Stimulated activated effector memory CD8-positive, alpha-beta T cell treated with anti-CD3 and anti-CD28 coated beads, Interleukin-12 subunit alpha, Interleukin-12 subunit beta, amount 100 ng/mL, for 72 hours (primary cell): ENCODE measurements around the gene EMP2.
A peak's percentile ranks its signal among the peaks of the same experiment; 100 is the strongest.
"Not testable (repeated sequence)": the region's sequence is repeated elsewhere in the genome, so short reads cannot be mapped to it uniquely, and the experiment has no call there.

Experiments
- ATAC-seq: fragments of 150-1000 bp; cut with Tn5 transposase; 2 replicates; pipeline ENCODE4 v1.10.0; 2021
- DNase-seq, 2 donors: peaks; one replicate each; pipeline ENCODE4 v3.0.0; 2021 to 2022; ENCODE audit warnings: low spot score in 2 of 2
- H3K27ac Mint-ChIP-seq: one replicate; pipeline ENCODE4 v1.8.0; 2022; ENCODE audit warnings: mild to moderate bottlenecking, mixed read lengths
- H3K36me3 Mint-ChIP-seq: one replicate; pipeline ENCODE4 v1.8.0; 2022; ENCODE audit warnings: mild to moderate bottlenecking, mixed read lengths
- H3K4me1 Mint-ChIP-seq: one replicate; pipeline ENCODE4 v1.8.0; 2022; ENCODE audit warnings: mixed read lengths
- H3K4me3 Mint-ChIP-seq: one replicate; pipeline ENCODE4 v1.8.0; 2022; ENCODE audit warnings: mild to moderate bottlenecking, mixed read lengths
- H3K9me3 Mint-ChIP-seq: one replicate; pipeline ENCODE4 v1.8.0; 2022; ENCODE audit warnings: mixed read lengths

Gene EMP2

GRCh38 chr16:10511829-10512228 lies 68.6 kb downstream of the EMP2 start:
- DNase-seq: peak in 1 of 2 donors; percentile 53
- peaks cover 19% of the 10 kb centered on the region for H3K4me1 Mint-ChIP-seq
- peak overlapping the region; percentile 5 for H3K27ac Mint-ChIP-seq
- no peak overlapping the region for H3K4me3 Mint-ChIP-seq
- peak; percentile 99 for ATAC-seq
- H3K9me3 Mint-ChIP-seq: no peaks in the 10 kb centered on the region
- H3K36me3 Mint-ChIP-seq: no peaks in the 10 kb centered on the region

- Mint-ChIP-seq H3K36me3 (no peaks in the 10 kb centered on the region), H3K4me1 (peaks cover 19% of the 10 kb centered on the region), H3K27ac (no peak overlapping the region), H3K4me3 (no peak overlapping the region), H3K9me3 (no peaks in the 10 kb centered on the region)
- ATAC-seq (no peak), DNase-seq (no peak)
Observed at GRCh38 chr16:10510279-10510678, 70.1 kb downstream of the EMP2 start.

GRCh38 chr16:10509534-10510025 lies 70.8 kb downstream of the EMP2 start:
- Mint-ChIP-seq H3K4me1 (peaks cover 19% of the 10 kb centered on the region), H3K9me3 (no peaks in the 10 kb centered on the region), H3K27ac (peak overlapping the region; percentile 40), H3K4me3 (no peak overlapping the region), H3K36me3 (no peaks in the 10 kb centered on the region)
- DNase-seq: peak; percentile 51 to 79
- ATAC-seq: peak; percentile 69

- H3K36me3 Mint-ChIP-seq, DNase-seq, H3K9me3 Mint-ChIP-seq, H3K4me3 Mint-ChIP-seq, H3K27ac Mint-ChIP-seq, ATAC-seq: not testable (repeated sequence)
- H3K4me1 Mint-ChIP-seq: peaks cover 14% of the 10 kb centered on the region
Observed at GRCh38 chr16:10505286-10505685, 75.1 kb downstream of the EMP2 start.

GRCh38 chr16:10504404-10504885 lies 76.0 kb downstream of the EMP2 start:
- Mint-ChIP-seq H3K27ac (no peak overlapping the region), H3K4me1 (peaks cover 7% of the 10 kb centered on the region)
- no peak for ATAC-seq

GRCh38 chr16:10502776-10503175 lies 77.6 kb downstream of the EMP2 start:
- H3K4me1 Mint-ChIP-seq: peaks cover 7% of the 10 kb centered on the region
- H3K27ac Mint-ChIP-seq: no peak overlapping the region
- no peak overlapping the region for H3K4me3 Mint-ChIP-seq
- H3K9me3 Mint-ChIP-seq: no peaks in the 10 kb centered on the region
- H3K36me3 Mint-ChIP-seq: no peaks in the 10 kb centered on the region
- ATAC-seq: no peak
- no peak for DNase-seq

More at GRCh38 chr16:10504404-10504885, 76.0 kb downstream of the EMP2 start:
- DNase-seq: no peak
- H3K4me3 Mint-ChIP-seq: no peak overlapping the region
- no peaks in the 10 kb centered on the region for H3K36me3 Mint-ChIP-seq
- no peaks in the 10 kb centered on the region for H3K9me3 Mint-ChIP-seq

- Mint-ChIP-seq H3K4me1 (peaks cover 7% of the 10 kb centered on the region), H3K36me3 (no peaks in the 10 kb centered on the region), H3K9me3 (no peaks in the 10 kb centered on the region), H3K27ac (no peak overlapping the region), H3K4me3 (no peak overlapping the region)
- ATAC-seq (peak; percentile 62), DNase-seq (no peak)
Observed at GRCh38 chr16:10501016-10501607, 79.3 kb downstream of the EMP2 start.

GRCh38 chr16:10500582-10500981 lies 79.8 kb downstream of the EMP2 start:
- peaks cover 7% of the 10 kb centered on the region for H3K4me1 Mint-ChIP-seq
- no peak for DNase-seq
- H3K36me3 Mint-ChIP-seq: no peaks in the 10 kb centered on the region
- no peaks in the 10 kb centered on the region for H3K9me3 Mint-ChIP-seq
- no peak overlapping the region for H3K4me3 Mint-ChIP-seq
- no peak overlapping the region for H3K27ac Mint-ChIP-seq
- ATAC-seq: peak; percentile 46

- peaks cover 7% of the 10 kb centered on the region for H3K4me1 Mint-ChIP-seq
- H3K9me3 Mint-ChIP-seq: peaks cover 11% of the 10 kb centered on the region
- H3K27ac Mint-ChIP-seq: no peak overlapping the region
- ATAC-seq (peak; percentile 41), DNase-seq (peak in 1 of 2 donors; percentile 66)
- no peak overlapping the region for H3K4me3 Mint-ChIP-seq
- H3K36me3 Mint-ChIP-seq: no peaks in the 10 kb centered on the region
Observed at GRCh38 chr16:10497132-10498101, 83.0 kb downstream of the EMP2 start.

- H3K27ac Mint-ChIP-seq: no peak overlapping the region
Observed at GRCh38 chr16:10495031-10495345, 85.4 kb downstream of the EMP2 start.

GRCh38 chr16:10494343-10495030 lies 85.9 kb downstream of the EMP2 start:
- Mint-ChIP-seq H3K9me3 (peaks cover 11% of the 10 kb centered on the region), H3K4me1 (no peaks in the 10 kb centered on the region), H3K36me3 (no peaks in the 10 kb centered on the region), H3K4me3 (no peak overlapping the region), H3K27ac (no peak overlapping the region)
- peak; percentile 70 for ATAC-seq
- no peak for DNase-seq

More at GRCh38 chr16:10495031-10495345, 85.4 kb downstream of the EMP2 start:
- DNase-seq: no peak
- no peak overlapping the region for H3K4me3 Mint-ChIP-seq
- peaks cover 11% of the 10 kb centered on the region for H3K9me3 Mint-ChIP-seq
- no peak for ATAC-seq
- no peaks in the 10 kb centered on the region for H3K36me3 Mint-ChIP-seq
- no peaks in the 10 kb centered on the region for H3K4me1 Mint-ChIP-seq

- H3K9me3 Mint-ChIP-seq: peaks cover 11% of the 10 kb centered on the region
- H3K36me3 Mint-ChIP-seq: no peaks in the 10 kb centered on the region
- no peak overlapping the region for H3K4me3 Mint-ChIP-seq
- DNase-seq (no peak), ATAC-seq (no peak)
- no peak overlapping the region for H3K27ac Mint-ChIP-seq
- H3K4me1 Mint-ChIP-seq: no peaks in the 10 kb centered on the region
Observed at GRCh38 chr16:10493276-10493675, 87.1 kb downstream of the EMP2 start.

GRCh38 chr16:10490141-10490540 lies 90.3 kb downstream of the EMP2 start:
- Mint-ChIP-seq H3K36me3 (no peaks in the 10 kb centered on the region), H3K9me3 (peaks cover 13% of the 10 kb centered on the region)
- no peak for ATAC-seq

GRCh38 chr16:10485698-10486382 lies 94.6 kb downstream of the EMP2 start:
- no peaks in the 10 kb centered on the region for H3K4me1 Mint-ChIP-seq
- DNase-seq (no peak), ATAC-seq (no peak)
- H3K4me3 Mint-ChIP-seq: no peak overlapping the region
- H3K27ac Mint-ChIP-seq: no peak overlapping the region
- H3K36me3 Mint-ChIP-seq: peaks cover 15% of the 10 kb centered on the region
- H3K9me3 Mint-ChIP-seq: peaks cover 8% of the 10 kb centered on the region

More at GRCh38 chr16:10490141-10490540, 90.3 kb downstream of the EMP2 start:
- no peak for DNase-seq
- Mint-ChIP-seq H3K27ac (no peak overlapping the region), H3K4me1 (no peaks in the 10 kb centered on the region), H3K4me3 (no peak overlapping the region)

- ATAC-seq (no peak), DNase-seq (no peak)
- Mint-ChIP-seq H3K36me3 (peaks cover 21% of the 10 kb centered on the region), H3K27ac (no peak overlapping the region), H3K4me3 (no peak overlapping the region), H3K9me3 (peaks cover 10% of the 10 kb centered on the region), H3K4me1 (no peaks in the 10 kb centered on the region)
Observed at GRCh38 chr16:10485159-10485558, 95.2 kb downstream of the EMP2 start.
